Measurements from ENCODE around the gene MAPK1.
A peak's percentile ranks its signal among the peaks of the same experiment; 100 is the strongest.
"Not testable (repeated sequence)": the region's sequence is repeated elsewhere in the genome, so short reads cannot be mapped to it uniquely, and the experiment has no call there.

MAPK1 gene

DNA sequence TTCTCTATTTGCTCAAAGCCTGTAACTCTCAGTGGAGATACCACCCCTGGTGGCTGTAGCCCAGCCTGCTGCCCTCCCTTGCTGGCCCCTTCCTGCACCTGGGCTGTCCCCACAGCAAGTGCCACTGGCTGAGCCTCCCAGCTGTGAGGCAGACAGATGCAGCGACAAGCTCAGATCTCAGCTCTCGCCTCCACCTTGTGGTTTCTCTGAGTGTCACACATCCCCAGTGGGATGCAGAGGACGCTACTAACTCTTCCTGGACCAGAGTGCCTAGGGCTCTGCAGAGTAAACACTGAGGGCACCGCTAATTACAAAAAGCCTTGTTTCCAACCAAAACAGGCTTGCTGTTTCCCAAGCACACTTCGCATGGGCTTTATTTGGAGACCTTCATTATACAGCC, 140.8 kb downstream of the MAPK1 start:
- H3K9me3 ChIP-seq (ENCODE audit: control insufficient read depth, insufficient read depth, low read length), result no peaks in the 10 kb centered on the region
- H3K36me3 ChIP-seq (ENCODE audit: control insufficient read depth, insufficient read depth, low read length), result no peaks in the 10 kb centered on the region; the same call in 1 of the 2 replicates
- H3K4me1 ChIP-seq (ENCODE audit: control insufficient read depth, insufficient read depth, low read length), result no peaks in the 10 kb centered on the region
- no CpG with 5 or more reads among the region's 5 CpGs for WGBS (ENCODE audit: insufficient coverage, insufficient read length)
- DNase-seq (ENCODE audit: low read depth, low spot score), result peak; percentile 39
- no peak overlapping the region for H3K27ac ChIP-seq (ENCODE audit: low read length)
- H3K27me3 ChIP-seq (ENCODE audit: control insufficient read depth, insufficient read depth, low read length), result no peaks in the 10 kb centered on the region
- H3K4me3 ChIP-seq (ENCODE audit: low read length), result no peak overlapping the region

GRCh38 chr22:21725956-21726649, 141.3 kb downstream of the MAPK1 start:
- H3K4me1 ChIP-seq (ENCODE audit: control insufficient read depth, insufficient read depth, low read length), result no peaks in the 10 kb centered on the region
- no CpG with 5 or more reads among the region's 19 CpGs for WGBS (ENCODE audit: insufficient coverage, insufficient read length)
- H3K27ac ChIP-seq (ENCODE audit: low read length), result no peak overlapping the region
- no peak overlapping the region for H3K4me3 ChIP-seq (ENCODE audit: low read length)
- no peaks in the 10 kb centered on the region for H3K27me3 ChIP-seq (ENCODE audit: control insufficient read depth, insufficient read depth, low read length)
- DNase-seq (ENCODE audit: low read depth, low spot score), result no peak
- no peaks in the 10 kb centered on the region for H3K9me3 ChIP-seq (ENCODE audit: control insufficient read depth, insufficient read depth, low read length)
- H3K36me3 ChIP-seq (ENCODE audit: control insufficient read depth, insufficient read depth, low read length), result no peaks in the 10 kb centered on the region; the same call in 1 of the 2 replicates

- no CpG with 5 or more reads among the region's 3 CpGs for WGBS (ENCODE audit: insufficient coverage, insufficient read length)
- H3K4me1 ChIP-seq (ENCODE audit: control insufficient read depth, insufficient read depth, low read length); DNase-seq (ENCODE audit: low read depth, low spot score); H3K9me3 ChIP-seq (ENCODE audit: control insufficient read depth, insufficient read depth, low read length); H3K36me3 ChIP-seq (ENCODE audit: control insufficient read depth, insufficient read depth, low read length); H3K27me3 ChIP-seq (ENCODE audit: control insufficient read depth, insufficient read depth, low read length); H3K27ac ChIP-seq (ENCODE audit: low read length); H3K4me3 ChIP-seq (ENCODE audit: low read length): not testable (repeated sequence)
These were observed 142.9 kb downstream of the MAPK1 start for GRCh38 chr22:21724496-21724895.

GRCh38 chr22:21721195-21721852, 146.1 kb downstream of the MAPK1 start:
- WGBS (ENCODE audit: insufficient coverage, insufficient read length), result no CpG with 5 or more reads among the region's 15 CpGs
- not testable (repeated sequence) for H3K4me1 ChIP-seq (ENCODE audit: control insufficient read depth, insufficient read depth, low read length)

GRCh38 chr22:21720191-21720859, 147.1 kb downstream of the MAPK1 start:
- not testable (repeated sequence) for H3K9me3 ChIP-seq (ENCODE audit: control insufficient read depth, insufficient read depth, low read length); H3K4me1 ChIP-seq (ENCODE audit: control insufficient read depth, insufficient read depth, low read length); H3K4me3 ChIP-seq (ENCODE audit: low read length); H3K36me3 ChIP-seq (ENCODE audit: control insufficient read depth, insufficient read depth, low read length); H3K27me3 ChIP-seq (ENCODE audit: control insufficient read depth, insufficient read depth, low read length); DNase-seq (ENCODE audit: low read depth, low spot score); H3K27ac ChIP-seq (ENCODE audit: low read length)
- WGBS (ENCODE audit: insufficient coverage, insufficient read length), result no CpG with 5 or more reads among the region's 10 CpGs

More at GRCh38 chr22:21721195-21721852, 146.1 kb downstream of the MAPK1 start:
- H3K4me3 ChIP-seq (ENCODE audit: low read length); H3K27me3 ChIP-seq (ENCODE audit: control insufficient read depth, insufficient read depth, low read length); DNase-seq (ENCODE audit: low read depth, low spot score); H3K27ac ChIP-seq (ENCODE audit: low read length); H3K9me3 ChIP-seq (ENCODE audit: control insufficient read depth, insufficient read depth, low read length); H3K36me3 ChIP-seq (ENCODE audit: control insufficient read depth, insufficient read depth, low read length): not testable (repeated sequence)

DNA sequence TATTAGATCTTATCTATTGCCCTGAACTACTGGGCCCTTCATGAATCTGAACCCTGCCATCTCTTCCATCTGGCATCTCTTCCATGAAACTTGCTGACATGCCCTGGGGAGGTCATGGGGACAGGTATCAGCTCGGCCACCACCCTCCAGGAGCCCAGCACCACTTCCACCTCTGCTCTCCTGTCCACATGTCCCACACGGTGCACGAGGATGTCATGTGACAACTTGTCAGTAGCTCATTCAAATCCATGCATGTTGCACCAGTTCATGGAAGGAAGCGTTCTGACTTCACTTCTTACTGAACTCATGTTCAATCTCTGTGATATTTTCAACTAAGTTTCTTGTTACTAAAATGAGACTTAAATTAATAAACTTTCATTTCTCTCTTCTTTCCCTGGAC, 148.4 kb downstream of the MAPK1 start:
- Histone ChIP-seq H3K36me3 (ENCODE audit: control insufficient read depth, insufficient read depth, low read length) (no peaks in the 10 kb centered on the region), H3K27me3 (ENCODE audit: control insufficient read depth, insufficient read depth, low read length) (no peaks in the 10 kb centered on the region), H3K4me3 (ENCODE audit: low read length) (no peak overlapping the region), H3K9me3 (ENCODE audit: control insufficient read depth, insufficient read depth, low read length) (no peaks in the 10 kb centered on the region), H3K4me1 (ENCODE audit: control insufficient read depth, insufficient read depth, low read length) (no peaks in the 10 kb centered on the region), H3K27ac (ENCODE audit: low read length) (no peak overlapping the region)
- no CpG with 5 or more reads among the region's 4 CpGs for WGBS (ENCODE audit: insufficient coverage, insufficient read length)
- no peak for DNase-seq (ENCODE audit: low read depth, low spot score)

- H3K36me3 ChIP-seq (ENCODE audit: control insufficient read depth, insufficient read depth, low read length), result no peaks in the 10 kb centered on the region
- H3K4me1 ChIP-seq (ENCODE audit: control insufficient read depth, insufficient read depth, low read length), result no peaks in the 10 kb centered on the region
- no peaks in the 10 kb centered on the region for H3K9me3 ChIP-seq (ENCODE audit: control insufficient read depth, insufficient read depth, low read length)
- no CpG with 5 or more reads among the region's 4 CpGs for WGBS (ENCODE audit: insufficient coverage, insufficient read length)
- no peak for DNase-seq (ENCODE audit: low read depth, low spot score)
- H3K4me3 ChIP-seq (ENCODE audit: low read length), result no peak overlapping the region
- no peak overlapping the region for H3K27ac ChIP-seq (ENCODE audit: low read length)
- no peaks in the 10 kb centered on the region for H3K27me3 ChIP-seq (ENCODE audit: control insufficient read depth, insufficient read depth, low read length)
These were observed 148.9 kb downstream of the MAPK1 start for GRCh38 chr22:21718499-21718898.

DNA sequence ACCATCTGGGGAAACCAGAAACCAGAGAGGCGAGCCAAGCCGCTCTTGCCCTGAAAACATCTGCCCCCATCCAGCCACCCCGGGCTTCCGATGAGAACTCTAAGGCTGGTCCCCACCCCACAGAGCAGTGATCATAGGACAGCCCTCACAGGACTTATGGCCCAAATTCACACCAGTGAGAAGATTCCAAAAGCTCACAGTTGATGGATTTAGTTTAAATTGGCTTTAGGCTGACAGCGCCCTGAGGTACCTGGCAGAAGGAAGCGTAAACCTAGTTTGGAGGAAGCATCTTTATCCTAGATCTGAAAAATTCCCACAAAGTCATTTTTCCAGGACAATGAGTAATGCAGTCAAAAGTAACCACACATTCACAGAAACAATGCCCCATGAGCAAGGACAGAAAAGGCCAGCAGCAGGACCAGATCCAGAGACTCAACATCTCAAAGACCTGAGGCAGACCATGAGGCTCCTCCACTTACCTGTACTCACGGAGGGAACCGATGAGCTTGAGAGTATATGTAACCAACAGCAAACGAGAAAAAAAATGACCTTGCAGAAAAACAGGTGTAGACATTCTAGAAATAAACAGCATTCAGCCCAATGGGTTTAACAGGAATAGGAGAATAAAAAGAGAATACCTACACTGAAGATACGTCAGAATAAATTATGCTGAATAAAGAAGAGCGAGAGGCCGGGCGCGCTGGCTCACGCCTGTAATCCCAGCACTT, 150.9 kb downstream of the MAPK1 start:
- H3K4me3 ChIP-seq (ENCODE audit: low read length); H3K27me3 ChIP-seq (ENCODE audit: control insufficient read depth, insufficient read depth, low read length); H3K36me3 ChIP-seq (ENCODE audit: control insufficient read depth, insufficient read depth, low read length); H3K9me3 ChIP-seq (ENCODE audit: control insufficient read depth, insufficient read depth, low read length); DNase-seq (ENCODE audit: low read depth, low spot score); H3K27ac ChIP-seq (ENCODE audit: low read length); H3K4me1 ChIP-seq (ENCODE audit: control insufficient read depth, insufficient read depth, low read length): not testable (repeated sequence)
- WGBS (ENCODE audit: insufficient coverage, insufficient read length), result no CpG with 5 or more reads among the region's 15 CpGs

DNA sequence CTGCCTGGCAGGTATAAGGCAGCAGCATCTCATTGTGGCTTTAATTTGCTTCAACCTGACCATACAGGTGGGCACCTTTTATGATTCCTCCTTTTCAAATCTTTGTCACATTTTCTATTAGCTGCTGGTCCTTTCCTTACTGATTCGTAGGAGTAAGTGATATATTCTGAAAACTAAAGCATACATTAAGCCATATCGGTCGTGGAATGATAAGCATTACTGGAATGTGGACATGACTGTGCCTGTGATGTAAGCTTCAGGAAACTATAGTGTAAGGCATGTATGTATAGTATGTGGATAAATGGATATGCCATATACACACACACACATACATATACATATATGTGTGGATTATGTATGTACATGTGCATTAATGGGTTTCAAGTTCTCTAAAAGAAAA, 152.7 kb downstream of the MAPK1 start:
- no peak for DNase-seq (ENCODE audit: low read depth, low spot score)
- Histone ChIP-seq H3K9me3 (ENCODE audit: control insufficient read depth, insufficient read depth, low read length) (no peaks in the 10 kb centered on the region), H3K4me1 (ENCODE audit: control insufficient read depth, insufficient read depth, low read length) (no peaks in the 10 kb centered on the region), H3K27me3 (ENCODE audit: control insufficient read depth, insufficient read depth, low read length) (no peaks in the 10 kb centered on the region), H3K36me3 (ENCODE audit: control insufficient read depth, insufficient read depth, low read length) (no peaks in the 10 kb centered on the region), H3K27ac (ENCODE audit: low read length) (no peak overlapping the region), H3K4me3 (ENCODE audit: low read length) (no peak overlapping the region)
- WGBS (ENCODE audit: insufficient coverage, insufficient read length), result no CpG with 5 or more reads among the region's 3 CpGs

DNA sequence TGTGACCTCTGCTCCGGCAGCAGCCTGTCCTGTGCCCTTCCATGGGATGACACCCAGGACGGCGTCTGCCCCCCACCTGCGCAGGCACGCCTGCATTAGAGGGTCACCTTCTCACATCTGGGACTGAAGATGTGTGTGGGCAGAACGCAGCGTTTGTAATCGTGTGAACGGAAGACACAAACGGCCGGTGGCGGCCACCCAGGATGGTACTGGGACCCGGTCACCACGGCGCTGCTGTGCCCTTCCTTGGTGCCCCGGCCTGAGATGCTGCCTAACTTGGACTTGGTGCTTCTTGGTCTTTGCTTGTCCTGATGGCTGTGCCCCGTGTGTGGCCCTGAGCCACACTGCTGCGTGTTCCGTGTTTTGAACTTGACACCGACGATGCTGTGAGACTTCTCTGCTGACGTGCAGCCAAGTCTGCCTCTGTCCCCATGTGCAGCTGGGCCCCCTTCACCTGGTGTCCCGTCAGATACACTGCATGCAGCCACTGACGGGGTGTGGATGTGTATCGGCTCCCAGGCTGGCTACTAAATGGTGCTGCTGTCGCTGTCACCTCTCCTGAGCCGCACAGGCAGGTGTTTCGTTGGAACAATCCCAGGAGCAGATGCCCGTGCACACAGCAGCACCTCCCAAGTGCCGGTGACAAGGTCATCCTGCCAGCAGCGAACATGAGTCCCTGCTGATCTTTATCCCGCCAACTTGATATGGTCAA, 153.2 kb downstream of the MAPK1 start:
- H3K36me3 ChIP-seq (ENCODE audit: control insufficient read depth, insufficient read depth, low read length), result no peaks in the 10 kb centered on the region
- DNase-seq (ENCODE audit: low read depth, low spot score), result no peak
- no peak overlapping the region for H3K27ac ChIP-seq (ENCODE audit: low read length)
- no peak overlapping the region for H3K4me3 ChIP-seq (ENCODE audit: low read length)
- H3K9me3 ChIP-seq (ENCODE audit: control insufficient read depth, insufficient read depth, low read length), result no peaks in the 10 kb centered on the region
- no peaks in the 10 kb centered on the region for H3K4me1 ChIP-seq (ENCODE audit: control insufficient read depth, insufficient read depth, low read length)
- H3K27me3 ChIP-seq (ENCODE audit: control insufficient read depth, insufficient read depth, low read length), result no peaks in the 10 kb centered on the region
- no CpG with 5 or more reads among the region's 32 CpGs for WGBS (ENCODE audit: insufficient coverage, insufficient read length)
